BLaER1 treated with 17β-estradiol and CSF1 and Interleukin-3, amounts not matched to agents 10 nM and 100 nM (cell line): ENCODE results near the gene NUP107.

Source experiments
- H3K27ac ChIP-seq, 11 experiments: shearing (Covaris generic); formaldehyde crosslinking; 2 replicates each; pipeline ENCODE4 v1.8.1; 2022
- H3K27me3 ChIP-seq, 11 experiments: shearing (Covaris generic); formaldehyde crosslinking; 2 replicates each; pipeline ENCODE4 v1.8.1; 2022
- H3K36me3 ChIP-seq, 11 experiments: shearing (Covaris generic); formaldehyde crosslinking; 2 replicates each; pipeline ENCODE4 v1.8.1; 2022
- H3K4me1 ChIP-seq, 10 experiments: shearing (Covaris generic); formaldehyde crosslinking; 2 replicates each; pipeline ENCODE4 v1.8.1; 2022
- H3K4me2 ChIP-seq, 11 experiments: shearing (Covaris generic); formaldehyde crosslinking; 2 replicates each; pipeline ENCODE4 v1.8.1; 2022
- H3K4me3 ChIP-seq, 10 experiments: shearing (Covaris generic); formaldehyde crosslinking; 2 replicates each; pipeline ENCODE4 v1.8.1; 2022
- H3K9ac ChIP-seq, 11 experiments: shearing (Covaris generic); formaldehyde crosslinking; 2 replicates each; pipeline ENCODE4 v1.8.1; 2022
- H3K9me3 ChIP-seq, 11 experiments: shearing (Covaris generic); formaldehyde crosslinking; replicated peaks in 1 of 11; 2 replicates each; pipeline ENCODE4 v1.8.1; 2022
- H4K20me1 ChIP-seq, 11 experiments: shearing (Covaris generic); formaldehyde crosslinking; 2 replicates each; pipeline ENCODE4 v1.8.1; 2022
- Cebpa-rat ChIP-seq, 11 experiments: shearing (Covaris generic); IDR thresholded peaks; 2 replicates each; pipeline ENCODE4 v1.8.1; 2022

NUP107 gene

DNA sequence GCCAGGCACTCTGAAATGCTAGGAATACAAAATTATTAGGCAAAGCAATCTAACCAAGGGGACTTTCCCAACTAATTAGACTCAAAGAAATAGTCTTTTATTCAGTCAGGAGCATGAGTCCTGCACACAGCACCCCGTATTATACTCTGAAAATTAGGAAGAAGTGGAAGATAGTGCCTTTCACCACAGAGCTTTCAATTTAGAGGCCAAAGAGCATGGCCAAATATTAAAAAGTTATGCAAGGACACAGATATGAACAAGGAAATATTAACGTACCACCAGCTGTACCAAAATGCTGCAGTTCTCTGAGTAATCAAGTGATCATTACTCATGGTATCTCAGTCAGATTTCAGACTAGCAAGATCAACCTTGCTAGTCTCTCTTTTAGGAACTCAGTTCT, 98.6 kb downstream of the NUP107 start:
- Histone ChIP-seq H3K4me3 (peak overlapping the region in 3 of 10 experiments; percentile 33 to 39 (median 35); a peak in 3 of 20 replicates), H3K27me3 (peaks cover 0 to 17% (median 10%) of the 10 kb centered on the region in 11 experiments; a peak in 11 of 22 replicates), H3K9me3 (no peaks in the 10 kb centered on the region), H3K4me1 (peaks cover 55 to 96% (median 87%) of the 10 kb centered on the region in 10 experiments), H3K36me3 (peaks cover 0 to 5% (median 0%) of the 10 kb centered on the region in 11 experiments; a peak in 1 of 22 replicates), H3K27ac (peak overlapping the region; percentile 64 to 99 (median 96); a peak in 21 of 22 replicates), H4K20me1 (no peaks in the 10 kb centered on the region), H3K9ac (peak overlapping the region in 9 of 11 experiments; percentile 23 to 91 (median 81); a peak in 15 of 22 replicates), H3K4me2 (peak overlapping the region in 10 of 11 experiments; percentile 65 to 90 (median 84); a peak in 18 of 22 replicates)
- no peak for TF ChIP-seq Cebpa-rat (IDR thresholded peaks at IDR 0.05)

DNA sequence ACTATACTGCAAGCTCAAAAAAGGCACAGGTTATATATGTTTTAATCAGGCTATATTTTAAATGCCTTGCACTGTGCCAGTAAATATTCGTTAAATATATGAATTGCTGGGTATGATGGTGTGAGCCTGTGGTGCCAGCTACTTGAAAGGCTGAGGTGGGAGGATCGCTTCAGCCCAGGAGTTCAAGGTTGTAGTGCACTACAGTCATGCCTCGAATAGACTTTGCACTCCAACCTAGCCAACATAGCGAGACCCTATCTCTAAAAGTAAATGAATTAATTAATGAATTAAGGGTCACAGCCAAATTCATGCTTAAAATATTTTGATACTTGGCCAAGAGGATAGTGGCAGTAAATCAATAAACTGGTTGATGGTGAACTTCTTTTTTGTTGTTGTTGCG, 99.0 kb downstream of the NUP107 start:
- Histone ChIP-seq H4K20me1 (no peaks in the 10 kb centered on the region), H3K9ac (peak overlapping the region in 9 of 11 experiments; percentile 61 to 91 (median 81); a peak in 16 of 22 replicates), H3K4me3 (peak overlapping the region in 3 of 10 experiments; percentile 3 to 35 (median 24); a peak in 2 of 20 replicates), H3K27me3 (peaks cover 0 to 22% (median 14%) of the 10 kb centered on the region in 11 experiments; a peak in 11 of 22 replicates), H3K9me3 (no peaks in the 10 kb centered on the region), H3K27ac (peak overlapping the region; percentile 64 to 99 (median 96); a peak in 21 of 22 replicates), H3K4me2 (peak overlapping the region in 9 of 11 experiments; percentile 72 to 90 (median 84); a peak in 18 of 22 replicates), H3K4me1 (peaks cover 55 to 96% (median 89%) of the 10 kb centered on the region in 10 experiments), H3K36me3 (peaks cover 0 to 5% (median 0%) of the 10 kb centered on the region in 11 experiments; a peak in 1 of 22 replicates)
- TF ChIP-seq Cebpa-rat (IDR thresholded peaks at IDR 0.05), result no peak

DNA sequence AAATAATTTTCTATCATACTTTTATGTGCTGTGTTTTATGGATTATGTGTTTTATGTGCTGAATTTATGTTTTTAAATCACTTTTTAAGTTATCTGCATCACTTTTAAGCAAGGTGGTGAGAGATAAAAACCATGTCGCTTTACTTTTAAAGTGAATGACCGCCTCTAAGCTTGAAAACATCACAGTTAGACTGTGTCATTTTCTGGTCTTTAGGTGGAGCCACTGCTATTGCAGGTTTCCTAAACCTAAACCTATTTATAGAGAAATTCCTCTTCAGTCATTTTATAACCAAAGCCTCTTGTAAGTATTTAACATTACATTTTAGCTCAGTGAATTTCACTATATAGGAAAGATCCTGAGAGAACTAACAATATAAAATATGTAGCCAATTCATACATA, 100.2 kb downstream of the NUP107 start:
- peak overlapping the region; percentile 49 to 90 (median 84) for H3K4me2 ChIP-seq
- peak overlapping the region in 10 of 11 experiments; percentile 52 to 91 (median 80); a peak in 20 of 22 replicates for H3K9ac ChIP-seq
- peak overlapping the region in 2 of 10 experiments; percentile 3 to 46; a peak in 4 of 20 replicates for H3K4me3 ChIP-seq
- peaks cover 55 to 87% (median 85%) of the 10 kb centered on the region in 10 experiments for H3K4me1 ChIP-seq
- peak overlapping the region; percentile 64 to 99 (median 96) for H3K27ac ChIP-seq
- peaks cover 0 to 24% (median 14%) of the 10 kb centered on the region in 11 experiments; a peak in 11 of 22 replicates for H3K27me3 ChIP-seq
- TF ChIP-seq Cebpa-rat (IDR thresholded peaks at IDR 0.05), result no peak
- H3K9me3 ChIP-seq, result no peaks in the 10 kb centered on the region
- no peaks in the 10 kb centered on the region; a peak in 1 of 22 replicates for H3K36me3 ChIP-seq
- H4K20me1 ChIP-seq, result no peaks in the 10 kb centered on the region

DNA sequence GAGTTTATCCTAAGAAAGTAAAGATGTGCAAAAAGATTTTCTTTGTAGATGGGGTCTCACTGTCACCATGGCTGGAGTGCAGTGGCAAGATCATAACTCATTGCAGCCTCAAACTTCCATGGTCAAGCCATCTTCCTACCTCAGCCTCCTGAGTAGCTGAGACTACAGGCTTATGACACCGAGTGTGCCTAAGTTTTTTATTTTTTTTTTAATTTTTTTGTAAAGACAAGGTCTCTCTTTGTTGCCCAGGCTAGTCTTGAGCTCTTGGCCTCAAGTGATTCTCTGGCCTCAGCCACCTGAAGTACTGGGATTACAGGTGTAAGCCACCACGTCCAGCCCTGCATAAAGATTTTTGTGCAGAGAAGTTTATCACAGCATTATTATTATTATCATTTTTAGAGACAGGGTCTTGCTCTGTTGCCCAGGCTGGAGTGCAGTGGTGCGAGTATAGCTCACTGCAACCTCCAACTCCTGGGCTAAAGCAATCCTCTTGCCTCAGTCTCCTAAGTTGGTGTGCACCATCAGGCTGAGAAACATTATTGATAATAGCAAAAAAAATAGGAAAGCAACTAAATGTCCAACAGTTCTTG, 101.9 kb downstream of the NUP107 start:
- Histone ChIP-seq H3K4me2 (peak overlapping the region in 9 of 11 experiments; percentile 10 to 90 (median 78); a peak in 16 of 22 replicates), H3K9me3 (no peaks in the 10 kb centered on the region), H3K27me3 (peaks cover 0 to 24% (median 14%) of the 10 kb centered on the region in 11 experiments; a peak in 11 of 22 replicates), H3K4me1 (peaks cover 53 to 86% (median 82%) of the 10 kb centered on the region in 10 experiments), H3K36me3 (no peaks in the 10 kb centered on the region; a peak in 1 of 22 replicates), H3K27ac (peak overlapping the region in 9 of 11 experiments; percentile 80 to 99 (median 96); a peak in 18 of 22 replicates), H4K20me1 (no peaks in the 10 kb centered on the region), H3K9ac (peak overlapping the region in 5 of 11 experiments; percentile 78 to 88 (median 83); a peak in 7 of 22 replicates), H3K4me3 (no peak overlapping the region)
- no peak for TF ChIP-seq Cebpa-rat (IDR thresholded peaks at IDR 0.05)

DNA sequence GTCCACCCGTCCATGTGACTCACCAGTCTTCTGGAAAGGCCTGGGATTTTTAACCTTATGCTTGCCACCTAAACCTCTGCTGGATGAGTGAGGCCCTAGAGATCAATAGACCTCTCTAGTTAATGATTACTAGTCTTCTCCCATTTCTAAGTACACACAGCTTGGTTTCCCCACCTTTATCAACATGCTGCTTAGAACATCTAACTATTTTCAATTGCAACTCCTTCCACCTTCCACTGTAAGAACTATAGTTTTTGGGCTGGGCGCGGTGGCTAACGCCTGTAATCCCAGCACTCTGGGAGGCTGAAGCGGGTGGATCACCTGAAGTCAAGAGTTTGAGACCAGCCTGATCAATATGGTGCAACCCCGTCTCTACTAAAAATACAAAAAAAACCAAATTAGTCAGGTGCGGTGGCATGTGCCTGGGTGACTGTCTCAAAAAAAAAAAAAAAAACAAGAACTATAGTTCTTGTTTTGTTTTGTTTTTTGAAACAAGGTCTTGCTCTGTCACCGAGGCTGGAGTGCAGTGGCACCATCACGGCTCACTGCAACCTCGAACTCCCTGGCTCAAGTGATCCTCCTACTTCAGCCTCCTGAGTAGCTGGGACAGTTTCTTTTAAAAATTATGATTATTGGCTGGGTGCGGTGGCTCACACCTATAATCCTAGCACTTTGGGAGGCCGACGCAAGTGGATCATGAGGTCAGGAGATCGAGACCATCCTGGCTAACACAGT, 102.5 kb downstream of the NUP107 start:
- no peak for TF ChIP-seq Cebpa-rat (IDR thresholded peaks at IDR 0.05)
- peaks cover 46 to 85% (median 78%) of the 10 kb centered on the region in 10 experiments for H3K4me1 ChIP-seq

DNA sequence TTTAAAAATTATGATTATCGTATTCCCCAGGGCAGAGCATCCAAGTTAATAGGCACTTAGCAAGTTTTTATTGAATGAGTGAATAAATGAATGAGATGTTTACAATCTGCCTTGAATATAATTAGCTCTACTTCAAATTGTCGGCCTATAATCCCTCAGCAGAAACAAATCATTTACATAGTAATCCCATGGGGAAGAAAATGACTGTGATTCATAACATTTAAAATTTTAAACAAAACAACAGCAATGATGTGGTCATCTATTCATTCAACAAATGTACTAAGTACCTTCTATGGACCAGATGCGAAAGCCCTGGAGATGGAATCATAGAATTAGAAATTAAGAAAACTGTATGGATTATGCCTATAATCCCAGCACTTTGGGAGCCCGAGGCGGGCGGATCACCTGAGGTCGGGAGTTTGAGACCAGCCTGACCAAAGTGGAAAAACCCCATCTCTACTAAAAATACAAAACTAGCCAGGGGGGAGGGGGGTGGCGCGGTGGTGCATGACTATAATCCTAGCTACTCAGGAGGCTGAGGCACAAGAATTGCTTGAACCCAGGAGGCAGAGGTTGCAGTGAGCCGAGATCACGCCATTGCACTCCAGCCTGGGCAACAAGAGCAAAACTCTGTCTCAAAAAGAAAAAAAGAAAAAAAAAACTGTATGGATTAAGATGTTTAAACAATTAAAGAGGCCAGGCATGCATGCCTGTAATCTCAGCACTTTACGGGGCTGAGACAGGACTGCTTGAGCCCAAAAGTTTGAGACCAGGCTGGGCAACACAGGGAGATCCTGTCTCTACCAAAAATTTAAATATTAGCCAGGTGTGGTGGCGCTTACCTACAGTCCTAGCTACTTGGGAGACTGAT, 103.5 kb downstream of the NUP107 start:
- H3K4me3 ChIP-seq, result no peak overlapping the region
- H3K27ac ChIP-seq, result peak overlapping the region in 5 of 11 experiments; percentile 96 to 99 (median 96); a peak in 8 of 22 replicates
- peak overlapping the region in 8 of 11 experiments; percentile 2 to 90 (median 62); a peak in 14 of 22 replicates for H3K4me2 ChIP-seq
- H3K4me1 ChIP-seq, result peaks cover 36 to 83% (median 68%) of the 10 kb centered on the region in 10 experiments
- H3K9ac ChIP-seq, result no peak overlapping the region
- peaks cover 0 to 9% (median 0%) of the 10 kb centered on the region in 11 experiments; a peak in 3 of 22 replicates for H3K36me3 ChIP-seq
- no peak for TF ChIP-seq Cebpa-rat (IDR thresholded peaks at IDR 0.05)
- H3K27me3 ChIP-seq, result peaks cover 0 to 24% (median 14%) of the 10 kb centered on the region in 11 experiments; a peak in 11 of 22 replicates
- no peaks in the 10 kb centered on the region for H4K20me1 ChIP-seq
- no peaks in the 10 kb centered on the region for H3K9me3 ChIP-seq

More for the DNA sequence above, 102.5 kb downstream of the NUP107 start:
- H3K36me3 ChIP-seq, result peaks cover 0 to 6% (median 0%) of the 10 kb centered on the region in 11 experiments; a peak in 2 of 22 replicates
- H3K4me2 ChIP-seq, result peak overlapping the region in 8 of 11 experiments; percentile 45 to 90 (median 80); a peak in 15 of 22 replicates
- H3K9me3 ChIP-seq, result no peaks in the 10 kb centered on the region
- no peak overlapping the region for H3K4me3 ChIP-seq
- peaks cover 0 to 24% (median 14%) of the 10 kb centered on the region in 11 experiments; a peak in 11 of 22 replicates for H3K27me3 ChIP-seq
- H4K20me1 ChIP-seq, result no peaks in the 10 kb centered on the region
- H3K27ac ChIP-seq, result peak overlapping the region in 9 of 11 experiments; percentile 80 to 99 (median 96); a peak in 15 of 22 replicates
- peak overlapping the region in 2 of 11 experiments; percentile 18 to 83; a peak in 2 of 22 replicates for H3K9ac ChIP-seq

DNA sequence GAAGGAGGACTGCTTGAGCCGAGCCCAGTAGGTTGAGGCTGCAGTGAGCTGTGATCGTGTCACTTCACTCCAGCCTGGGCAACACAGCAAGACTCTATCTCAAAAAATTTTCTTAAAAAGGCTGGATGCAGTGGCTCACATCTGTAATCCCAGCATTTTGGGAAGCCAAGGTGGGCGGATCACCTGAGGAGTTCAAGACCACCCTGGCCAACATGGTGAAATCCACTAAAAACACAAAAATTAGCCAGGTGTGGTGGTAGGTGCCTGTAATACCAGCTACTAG, 104.1 kb downstream of the NUP107 start:
- no peaks in the 10 kb centered on the region for H3K9me3 ChIP-seq
- peaks cover 0 to 24% (median 14%) of the 10 kb centered on the region in 11 experiments; a peak in 11 of 22 replicates for H3K27me3 ChIP-seq
- H4K20me1 ChIP-seq, result no peaks in the 10 kb centered on the region
- H3K4me2 ChIP-seq, result peak overlapping the region in 4 of 11 experiments; percentile 45 to 90 (median 83); a peak in 5 of 22 replicates
- H3K27ac ChIP-seq, result peak overlapping the region in 2 of 11 experiments; percentile 96 to 98; a peak in 1 of 22 replicates
- H3K4me3 ChIP-seq, result no peak overlapping the region
- H3K4me1 ChIP-seq, result peaks cover 31 to 77% (median 62%) of the 10 kb centered on the region in 10 experiments
- no peak for TF ChIP-seq Cebpa-rat (IDR thresholded peaks at IDR 0.05)
- H3K9ac ChIP-seq, result no peak overlapping the region
- peaks cover 0 to 9% (median 0%) of the 10 kb centered on the region in 11 experiments; a peak in 3 of 22 replicates for H3K36me3 ChIP-seq
